B cell (primary cell): ENCODE results near the gene TFDP3. TPM values are rescaled to one million over a fixed set of nuclear protein-coding genes. Genes with fewer than 3 reads are reported as not detected.

Source experiments
- ATAC-seq: fragments of 200-7000 bp; cut with Tn5 transposase; one replicate; pipeline ENCODE4 v1.10.0; 2021; ENCODE audit warnings: low read depth, mild to moderate bottlenecking, moderate number of reproducible peaks, moderate library complexity
- CTCF ChIA-PET: fragments of 350-600 bp; sonication (Branson Sonifier 250); formaldehyde crosslinking; loops from one replicate; lab custom pipeline; 2021; ENCODE audit warnings: antibody characterized with exemption, inconsistent platforms; lab: Charles Lee
- POLR2A ChIA-PET: fragments of 350-600 bp; sonication (Branson Sonifier 250); formaldehyde crosslinking; loops from one replicate; lab custom pipeline; 2021; ENCODE audit warnings: antibody characterized with exemption; lab: Charles Lee
- DNase-seq: peaks from one replicate; pipeline ENCODE4 v3.0.0; 2013
- H2AFZ ChIP-seq: 2 replicates; pipeline ENCODE4 v1.6.1; 2012; ENCODE audit warnings: mild to moderate bottlenecking, low read depth, low read length; ENCODE audit not compliant: insufficient read depth, poor library complexity, severe bottlenecking
- H3K27ac ChIP-seq, 2 donors: 1 replicate in 1 of 2; 2 replicates in 1 of 2; pipeline ENCODE4 v1.5.1; 2012 to 2013; ENCODE audit warnings: low read length in 2 of 2, mild to moderate bottlenecking in 2 of 2, moderate library complexity in 1 of 2
- H3K27me3 ChIP-seq, 4 experiments: fragments of 200-600 bp in 1 of 4; sonication (generic) in 1 of 4; replicated peaks in 1 of 4; 1 replicate in 2 of 4; 2 replicates in 2 of 4; pipeline versions ENCODE4 v1.6.1 to v1.7.0; 2013 to 2016; ENCODE audit warnings: low read length in 3 of 4, mild to moderate bottlenecking in 2 of 4, mixed read lengths in 1 of 4, moderate library complexity in 1 of 4; ENCODE audit not compliant: insufficient read depth in 4 of 4, control insufficient read depth in 3 of 4; ENCODE audit errors: control extremely low read depth in 1 of 4
- H3K36me3 ChIP-seq, 2 experiments: replicated peaks in 1 of 2; 1 replicate in 1 of 2; 2 replicates in 1 of 2; pipeline versions ENCODE4 v1.6.1 to v1.7.1; 2013; ENCODE audit warnings: low read length in 1 of 2; ENCODE audit not compliant: insufficient read depth in 2 of 2, control insufficient read depth in 1 of 2; ENCODE audit errors: control extremely low read depth in 1 of 2, extremely low read depth in 1 of 2
- H3K4me1 ChIP-seq, 2 donors: fragments of 200-600 bp in 1 of 2; sonication (generic) in 1 of 2; 1 replicate in 1 of 2; 2 replicates in 1 of 2; pipeline versions ENCODE4 v1.5.1 to v1.6.1; 2013 to 2017; ENCODE audit warnings: low read length in 2 of 2; ENCODE audit not compliant: control insufficient read depth in 2 of 2, insufficient read depth in 2 of 2
- H3K4me2 ChIP-seq: replicated peaks from 2 replicates; pipeline ENCODE3; 2012; ENCODE audit warnings: mild to moderate bottlenecking, low read depth, low read length; ENCODE audit not compliant: poor library complexity, severe bottlenecking
- H3K4me3 ChIP-seq, 5 experiments: fragments of 200-600 bp in 1 of 5; sonication (generic) in 1 of 5; 1 replicate in 3 of 5; 2 replicates in 2 of 5; pipeline versions ENCODE4 v1.5.1 to v1.7.0; 2011 to 2016; ENCODE audit warnings: low read length in 4 of 5, mild to moderate bottlenecking in 4 of 5, low read depth in 2 of 5, control low read depth in 1 of 5, moderate library complexity in 1 of 5; ENCODE audit not compliant: insufficient read depth in 1 of 5; ENCODE audit errors: control extremely low read depth in 1 of 5, extremely low read depth in 1 of 5
- H3K79me2 ChIP-seq: fragments of 200-600 bp; sonication (generic); one replicate; pipeline ENCODE4 v1.6.0; 2016; ENCODE audit warnings: low read length; ENCODE audit not compliant: control insufficient read depth, insufficient read depth
- H3K9ac ChIP-seq: fragments of 200-600 bp; sonication (generic); 2 replicates; pipeline ENCODE4 v1.6.1; 2017; ENCODE audit warnings: mild to moderate bottlenecking, low read length, moderate library complexity
- H3K9me3 ChIP-seq, 3 donors: one replicate each; pipeline versions ENCODE4 v1.6.1 to v1.7.1; 2013; ENCODE audit warnings: low read length in 2 of 3; ENCODE audit not compliant: control insufficient read depth in 2 of 3, insufficient read depth in 1 of 3; ENCODE audit errors: control extremely low read depth in 1 of 3
- H4K20me1 ChIP-seq: 2 replicates; pipeline ENCODE4 v1.6.0; 2012; ENCODE audit warnings: mild to moderate bottlenecking, low read length; ENCODE audit not compliant: insufficient read depth, control insufficient read depth, poor library complexity, severe bottlenecking
- H3K27ac Mint-ChIP-seq: one replicate; pipeline ENCODE4 v1.8.0; 2021; ENCODE audit warnings: mixed read lengths
- H3K27me3 Mint-ChIP-seq: one replicate; pipeline ENCODE4 v1.8.0; 2021; ENCODE audit warnings: mixed read lengths
- H3K4me1 Mint-ChIP-seq: one replicate; pipeline ENCODE4 v1.8.0; 2021; ENCODE audit warnings: mixed read lengths
- H3K4me3 Mint-ChIP-seq: one replicate; pipeline ENCODE4 v1.8.0; 2021; ENCODE audit warnings: mixed read lengths
- H3K9me3 Mint-ChIP-seq: one replicate; pipeline ENCODE4 v1.8.0; 2022; ENCODE audit warnings: mixed read lengths; ENCODE audit not compliant: insufficient read depth
- EZH2 ChIP-seq: IDR thresholded peaks from 2 replicates; pipeline ENCODE4 v1.6.1; 2012; ENCODE audit warnings: borderline replicate concordance, low read depth, mild to moderate bottlenecking, moderate library complexity, low read length; ENCODE audit not compliant: insufficient read depth, poor library complexity, severe bottlenecking
- WGBS: methylation state at CpG from one replicate; pipeline ENCODE4 v1.1.5; 2013; ENCODE audit warnings: missing lambda C conversion rate; ENCODE audit not compliant: insufficient coverage; 5-methylcytosine and 5-hydroxymethylcytosine counted together
- intact Hi-C: fragments of 100-400 bp; cut with micrococcal nuclease; formaldehyde crosslinking; loops from one replicate; pipeline ENCODE4 v1.10.0; 2022
- polyA plus RNA-seq: library from polyadenylated mRNA; depleted of rRNA; stranded (reverse); fragments of >200 nt; gene quantifications from 2 replicates; pipeline ENCODE4 v1.2.3, GENCODE V29; 2012
- total RNA-seq, 2 donors: library from RNA; stranded (reverse); fragments of 120-200 nt in 1 of 2; gene quantifications; 1 replicate in 1 of 2; 2 replicates in 1 of 2; pipeline versions ENCODE4 v1.2.3 to v1.2.4, GENCODE V29; 2013 to 2022
- TF ChIP-seq, protein P1 (sequence below): fragments of 200-600 bp; IDR thresholded peaks from one replicate; pipeline ENCODE4 v1.8.0; 2022; ENCODE audit warnings: antibody characterized with exemption, mild to moderate bottlenecking

Gene TFDP3
- total and polyA plus RNA-seq, 2 donors (not counting 1 experiment from before 2014, with no cell fraction given) = not detected

- H3K4me1 Mint-ChIP-seq = no peaks in the 10 kb centered on the region
- H3K9me3 Mint-ChIP-seq = no peaks in the 10 kb centered on the region
- no peak overlapping the region for H3K4me2 ChIP-seq
- no peak overlapping the region for H3K4me3 ChIP-seq
- intact Hi-C loops = no loop called here
- no peak overlapping the region for H3K9ac ChIP-seq
- ChIA-PET POLR2A (no interaction called here), CTCF (no interaction called here)
- no peak overlapping the region for H3K27ac Mint-ChIP-seq
- H3K4me3 Mint-ChIP-seq = no peak overlapping the region
- H3K27me3 ChIP-seq = no peaks in the 10 kb centered on the region
- no peak overlapping the region for H3K27ac ChIP-seq
- H3K9me3 ChIP-seq = no peaks in the 10 kb centered on the region
- no peaks in the 10 kb centered on the region for H3K4me1 ChIP-seq
- H3K36me3 ChIP-seq = no peaks in the 10 kb centered on the region
- TF ChIP-seq EZH2 = no peak
- TF ChIP-seq, protein P1, sequence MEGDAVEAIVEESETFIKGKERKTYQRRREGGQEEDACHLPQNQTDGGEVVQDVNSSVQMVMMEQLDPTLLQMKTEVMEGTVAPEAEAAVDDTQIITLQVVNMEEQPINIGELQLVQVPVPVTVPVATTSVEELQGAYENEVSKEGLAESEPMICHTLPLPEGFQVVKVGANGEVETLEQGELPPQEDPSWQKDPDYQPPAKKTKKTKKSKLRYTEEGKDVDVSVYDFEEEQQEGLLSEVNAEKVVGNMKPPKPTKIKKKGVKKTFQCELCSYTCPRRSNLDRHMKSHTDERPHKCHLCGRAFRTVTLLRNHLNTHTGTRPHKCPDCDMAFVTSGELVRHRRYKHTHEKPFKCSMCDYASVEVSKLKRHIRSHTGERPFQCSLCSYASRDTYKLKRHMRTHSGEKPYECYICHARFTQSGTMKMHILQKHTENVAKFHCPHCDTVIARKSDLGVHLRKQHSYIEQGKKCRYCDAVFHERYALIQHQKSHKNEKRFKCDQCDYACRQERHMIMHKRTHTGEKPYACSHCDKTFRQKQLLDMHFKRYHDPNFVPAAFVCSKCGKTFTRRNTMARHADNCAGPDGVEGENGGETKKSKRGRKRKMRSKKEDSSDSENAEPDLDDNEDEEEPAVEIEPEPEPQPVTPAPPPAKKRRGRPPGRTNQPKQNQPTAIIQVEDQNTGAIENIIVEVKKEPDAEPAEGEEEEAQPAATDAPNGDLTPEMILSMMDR = no peak
- H4K20me1 ChIP-seq = no peaks in the 10 kb centered on the region
- DNase-seq (no peak), ATAC-seq (no peak)
- whole genome bisulfite sequencing = 84% methylated on average over 4 of the region's 10 CpGs
- H3K27me3 Mint-ChIP-seq = peaks cover 3% of the 10 kb centered on the region
- no peak overlapping the region for H2AFZ ChIP-seq
- no peaks in the 10 kb centered on the region for H3K79me2 ChIP-seq
Measured at GRCh38 chrX:133190877-133191738, 27.0 kb downstream of the TFDP3 start.

- WGBS = 90% methylated on average over 2 of the region's 8 CpGs
Measured at GRCh38 chrX:133189195-133189594, 29.0 kb downstream of the TFDP3 start.

More at GRCh38 chrX:133189195-133189594, 29.0 kb downstream of the TFDP3 start:
- no peak overlapping the region for H3K27ac Mint-ChIP-seq
- DNase-seq (no peak), ATAC-seq (no peak)
- no peak overlapping the region for H2AFZ ChIP-seq
- no peaks in the 10 kb centered on the region for H3K9me3 Mint-ChIP-seq
- no peak overlapping the region for H3K9ac ChIP-seq
- no peak overlapping the region for H3K4me3 Mint-ChIP-seq
- no peaks in the 10 kb centered on the region for H3K79me2 ChIP-seq
- ChIA-PET CTCF (no interaction called here), POLR2A (no interaction called here)
- intact Hi-C loops = no loop called here
- peaks cover 3% of the 10 kb centered on the region for H3K27me3 Mint-ChIP-seq
- no peak overlapping the region for H3K4me3 ChIP-seq
- TF ChIP-seq, protein P1 = no peak
- no peak for TF ChIP-seq EZH2
- H3K4me1 Mint-ChIP-seq = no peaks in the 10 kb centered on the region
- H3K9me3 ChIP-seq = no peaks in the 10 kb centered on the region
- no peaks in the 10 kb centered on the region for H3K27me3 ChIP-seq
- no peak overlapping the region for H3K27ac ChIP-seq
- H3K36me3 ChIP-seq = no peaks in the 10 kb centered on the region
- no peaks in the 10 kb centered on the region for H3K4me1 ChIP-seq
- no peaks in the 10 kb centered on the region for H4K20me1 ChIP-seq
- H3K4me2 ChIP-seq = no peak overlapping the region
